Activated CD8-positive, alpha-beta memory T cell treated with anti-CD3 and anti-CD28 coated beads for 24 hours (primary cell): Measurements from ENCODE around the gene CNOT1.
A peak's percentile ranks its signal among the peaks of the same experiment; 100 is the strongest.
"Not testable (repeated sequence)": the region's sequence is repeated elsewhere in the genome, so short reads cannot be mapped to it uniquely, and the experiment has no call there.

Experiments used
- DNase-seq: peaks from one replicate; pipeline ENCODE4 v3.0.0-alpha.2; 2020

The CNOT1 gene

GRCh38 chr16:58629733-58630640, at the start of gene CNOT1:
TSS of gene CNOT1 (minus strand) at chr16:58629826. CDS start at chr16:58599337, 30,489 bp downstream.
- peak; percentile 97 for DNase-seq

GRCh38 chr16:58678716-58679115, 49.1 kb upstream of the CNOT1 start:
- DNase-seq = no peak

- DNase-seq = no peak
These were observed 48.6 kb upstream of the CNOT1 start for GRCh38 chr16:58678269-58678668.

GRCh38 chr16:58670946-58671583, 41.4 kb upstream of the CNOT1 start:
- DNase-seq = no peak

- DNase-seq = no peak
These were observed 40.6 kb upstream of the CNOT1 start for GRCh38 chr16:58670177-58670576.

GRCh38 chr16:58665200-58665599, 35.6 kb upstream of the CNOT1 start:
- no peak for DNase-seq

- DNase-seq = no peak
These were observed 31.7 kb upstream of the CNOT1 start for GRCh38 chr16:58661199-58661830.

- not testable (repeated sequence) for DNase-seq
These were observed 30.3 kb upstream of the CNOT1 start for GRCh38 chr16:58659911-58660310.

GRCh38 chr16:58658796-58659211, 29.2 kb upstream of the CNOT1 start:
- no peak for DNase-seq

GRCh38 chr16:58656899-58657298, 27.3 kb upstream of the CNOT1 start:
- DNase-seq = no peak

GRCh38 chr16:58655215-58655596, 25.6 kb upstream of the CNOT1 start:
- DNase-seq = no peak

- no peak for DNase-seq
These were observed 25.1 kb upstream of the CNOT1 start for GRCh38 chr16:58654560-58655214.

- DNase-seq = no peak
These were observed 23.1 kb upstream of the CNOT1 start for GRCh38 chr16:58652741-58653140.

GRCh38 chr16:58651965-58652348, 22.3 kb upstream of the CNOT1 start:
- DNase-seq = no peak

- no peak for DNase-seq
These were observed 20.1 kb upstream of the CNOT1 start for GRCh38 chr16:58649707-58650106.

- DNase-seq = no peak
These were observed 17.5 kb upstream of the CNOT1 start for GRCh38 chr16:58647107-58647506.

GRCh38 chr16:58644765-58645487, 15.3 kb upstream of the CNOT1 start:
- no peak for DNase-seq

- no peak for DNase-seq
These were observed 14.5 kb upstream of the CNOT1 start for GRCh38 chr16:58644108-58644507.

GRCh38 chr16:58640949-58641348, 11.3 kb upstream of the CNOT1 start:
- DNase-seq = no peak

GRCh38 chr16:58639836-58640235, 10.2 kb upstream of the CNOT1 start:
- no peak for DNase-seq

- no peak for DNase-seq
These were observed 9.6 kb upstream of the CNOT1 start for GRCh38 chr16:58639230-58639629.
